OCI-M2 (cell line): ENCODE measurements around the gene HDHD2.
"Not testable (repeated sequence)": the region's sequence is repeated elsewhere in the genome, so short reads cannot be mapped to it uniquely, and the experiment has no call there.

Experiments used
- DNase-seq: peaks from one replicate; lab custom pipeline; 2025; ENCODE audit not compliant: unreplicated experiment; lab: John Stamatoyannopoulos, UW

HDHD2 gene

DNA sequence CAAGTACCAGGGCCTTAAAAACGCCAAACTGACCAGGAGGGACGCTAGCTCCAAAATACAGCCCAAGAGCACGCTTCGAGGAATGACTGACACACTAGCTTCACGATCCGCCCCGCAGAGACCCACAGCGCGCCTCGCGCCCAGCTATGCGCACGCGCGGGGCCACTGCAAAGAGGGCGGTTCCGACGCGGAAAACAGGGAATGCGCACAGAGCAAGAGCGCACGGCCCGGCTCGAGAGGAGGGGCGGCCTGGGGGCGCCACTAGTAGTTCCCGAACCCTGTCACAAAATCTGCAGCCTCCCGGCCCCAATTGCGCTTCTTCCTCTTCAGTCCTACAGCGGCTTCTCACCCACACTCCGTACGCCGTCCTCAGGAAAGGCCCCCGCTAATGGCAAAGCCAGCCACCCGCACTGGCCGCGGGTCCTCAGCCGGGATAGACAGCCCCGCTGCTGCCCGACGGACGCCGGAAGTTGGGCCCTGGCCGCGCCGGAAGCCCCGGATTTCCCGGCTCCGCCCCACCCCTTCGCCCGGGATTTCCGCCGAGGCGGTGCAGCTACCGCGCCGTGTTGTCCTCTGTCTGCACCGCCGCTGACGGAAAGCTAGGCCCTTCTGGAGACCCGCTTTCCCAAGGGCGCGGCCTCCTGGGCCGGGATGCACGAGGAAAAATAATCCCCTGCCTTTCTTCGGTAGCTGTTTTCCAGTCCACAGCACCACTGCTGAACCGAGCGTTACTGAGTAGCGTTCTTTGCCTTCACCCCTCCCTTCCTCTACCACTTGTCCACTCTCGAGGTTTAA is at the start of gene HDHD2:
Gene HDHD2 (minus strand): TSS at position 472 of the 795 bp plus-strand sequence. CDS start 14,061 bp downstream, outside the sequence.
- DNase-seq, result peak; percentile 4

GRCh38 chr18:47195961-47196360 is 45.7 kb upstream of the HDHD2 start:
- not testable (repeated sequence) for DNase-seq

DNA sequence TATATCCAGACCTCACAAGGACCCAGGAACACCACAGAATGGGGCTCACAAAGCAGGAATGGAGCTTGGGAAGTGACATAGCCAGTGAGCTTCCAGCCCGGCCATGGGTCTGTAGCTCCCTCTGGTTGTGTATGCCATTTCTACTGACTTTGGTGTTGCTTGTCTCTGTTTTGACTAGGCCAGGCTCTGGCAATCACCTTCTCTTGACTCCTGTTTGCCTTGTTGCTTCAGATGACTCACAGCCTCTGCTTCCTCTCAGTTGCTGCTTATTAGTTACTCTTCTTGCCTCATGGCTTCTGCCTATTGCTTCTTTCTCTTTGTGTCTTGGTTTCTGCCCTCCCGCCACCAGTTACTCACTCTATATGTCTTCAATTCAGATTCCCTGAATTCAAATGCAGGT is 41.7 kb upstream of the HDHD2 start:
- DNase-seq, result no peak

DNA sequence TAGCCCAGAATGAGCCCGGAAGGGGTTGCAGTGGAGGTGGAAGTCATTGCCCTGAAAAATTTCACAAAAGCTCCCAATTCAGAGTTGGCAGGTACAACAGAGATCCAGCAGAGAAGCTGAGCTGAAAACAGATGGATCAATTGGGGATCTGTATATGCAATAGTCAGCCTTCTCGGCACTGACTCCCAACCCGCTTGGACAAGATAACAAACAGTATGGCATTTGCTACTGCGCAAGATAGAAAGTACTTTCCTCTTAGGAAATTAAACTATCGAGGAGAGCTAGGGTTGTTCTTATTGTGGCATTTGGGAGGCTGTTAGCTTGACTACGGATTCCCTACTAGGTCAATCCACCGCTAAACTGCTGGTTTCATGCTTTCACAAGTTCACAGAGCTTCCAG is 37.4 kb upstream of the HDHD2 start:
- no peak for DNase-seq

- no peak for DNase-seq
These were observed 34.2 kb upstream of the HDHD2 start for GRCh38 chr18:47184419-47185050.

GRCh38 chr18:47182156-47182555 is 31.9 kb upstream of the HDHD2 start:
- not testable (repeated sequence) for DNase-seq

- no peak for DNase-seq
These were observed 30.5 kb upstream of the HDHD2 start for GRCh38 chr18:47180765-47181164.

- no peak for DNase-seq
These were observed 29.2 kb upstream of the HDHD2 start for GRCh38 chr18:47179520-47179919.

GRCh38 chr18:47175898-47176575 is 25.7 kb upstream of the HDHD2 start, which contains the start of gene IER3IP1:
Gene IER3IP1, minus strand, starts transcription at chr18:47176364. Its CDS starts 87 bp downstream, at chr18:47176277.
- DNase-seq, result no peak

DNA sequence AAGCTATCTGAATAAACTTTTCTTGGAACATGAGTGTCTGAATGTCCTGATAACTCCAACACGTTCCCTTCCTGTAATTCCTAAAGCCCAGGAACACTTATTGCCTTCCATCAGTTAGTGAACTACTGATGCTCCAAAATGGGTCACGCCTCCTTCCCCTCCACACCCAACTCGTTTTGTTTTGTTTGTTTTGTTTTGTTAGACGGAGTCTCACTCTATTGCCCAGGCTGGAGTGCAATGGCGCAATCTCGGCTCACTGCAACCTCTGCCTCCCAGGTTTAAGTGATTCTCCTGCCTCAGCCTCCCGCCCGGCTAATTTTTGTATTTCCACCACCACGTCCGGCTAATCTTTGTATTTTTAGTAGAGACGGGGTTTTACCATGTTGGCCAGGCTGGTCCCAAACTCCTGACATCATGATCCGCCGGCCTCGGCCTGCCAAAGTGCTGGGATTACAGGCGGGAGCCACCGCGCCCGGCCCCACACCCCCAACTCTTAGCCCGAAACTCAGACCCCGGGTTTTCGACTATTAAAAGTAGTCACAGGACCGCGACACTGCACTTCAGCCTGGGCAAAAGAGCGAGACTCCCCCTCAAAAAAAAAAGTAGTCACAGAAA is 25.1 kb upstream of the HDHD2 start:
- no peak for DNase-seq

GRCh38 chr18:47174545-47175116 is 24.3 kb upstream of the HDHD2 start:
- DNase-seq, result no peak

- DNase-seq, result no peak
These were observed 22.2 kb upstream of the HDHD2 start for GRCh38 chr18:47172476-47172875.

GRCh38 chr18:47168913-47169312 is 18.6 kb upstream of the HDHD2 start:
- no peak for DNase-seq

DNA sequence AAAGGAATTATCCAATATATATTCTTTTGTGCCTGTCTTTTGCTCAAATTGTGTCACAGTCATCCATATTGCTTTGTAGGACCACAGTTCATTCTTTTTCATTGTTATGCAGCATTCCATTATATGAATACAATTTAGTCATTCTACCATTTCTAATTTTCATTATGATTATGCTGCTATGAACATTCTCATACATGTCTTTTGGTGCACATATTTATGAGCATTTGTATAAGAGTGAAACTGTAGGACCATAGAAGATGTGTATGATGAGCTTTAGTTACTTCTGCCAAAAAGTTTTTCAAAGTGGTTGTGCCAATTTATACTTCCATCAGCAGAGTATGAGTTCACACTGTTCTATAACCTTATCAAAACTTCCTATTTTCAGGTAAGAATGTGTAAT is 18.2 kb upstream of the HDHD2 start:
- no peak for DNase-seq

- DNase-seq, result no peak
These were observed 16.0 kb upstream of the HDHD2 start for GRCh38 chr18:47166294-47166693.

DNA sequence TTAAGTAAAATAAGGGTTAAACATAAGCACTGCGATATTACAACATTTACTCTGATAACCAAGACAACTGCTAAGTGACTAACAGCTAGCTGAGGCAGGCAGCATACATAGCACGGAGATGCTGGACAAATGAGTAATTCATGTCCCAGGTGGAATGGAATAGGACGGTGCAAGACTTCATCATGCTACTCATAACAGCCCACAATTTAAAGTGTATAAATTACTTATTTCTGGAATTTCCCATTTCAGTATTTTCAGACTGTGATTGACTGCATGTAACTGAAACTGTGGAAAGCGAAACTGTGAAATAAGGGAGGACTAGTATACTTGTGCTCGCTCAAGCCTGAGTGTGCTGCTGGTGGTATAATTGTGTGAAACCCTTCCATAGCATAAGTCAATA is 12.9 kb upstream of the HDHD2 start:
- no peak for DNase-seq

DNA sequence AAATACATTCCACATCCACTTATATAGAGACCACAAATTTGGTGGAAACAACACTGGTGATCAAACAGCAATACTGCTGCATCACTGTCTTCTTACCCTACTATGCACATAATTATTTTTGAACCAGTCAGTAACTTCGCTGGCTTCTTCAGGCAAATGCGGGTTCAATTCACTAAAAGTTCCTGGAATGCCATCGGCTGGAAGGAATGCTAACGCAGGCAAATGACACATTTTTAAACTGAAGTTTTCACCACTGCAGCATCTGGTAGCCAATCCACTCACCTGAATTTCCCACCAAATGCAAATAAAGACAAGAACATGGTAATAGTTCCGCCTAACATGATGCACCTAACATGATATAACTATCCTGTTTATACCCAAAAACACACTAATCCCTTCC is 10.0 kb upstream of the HDHD2 start:
- DNase-seq, result no peak

DNA sequence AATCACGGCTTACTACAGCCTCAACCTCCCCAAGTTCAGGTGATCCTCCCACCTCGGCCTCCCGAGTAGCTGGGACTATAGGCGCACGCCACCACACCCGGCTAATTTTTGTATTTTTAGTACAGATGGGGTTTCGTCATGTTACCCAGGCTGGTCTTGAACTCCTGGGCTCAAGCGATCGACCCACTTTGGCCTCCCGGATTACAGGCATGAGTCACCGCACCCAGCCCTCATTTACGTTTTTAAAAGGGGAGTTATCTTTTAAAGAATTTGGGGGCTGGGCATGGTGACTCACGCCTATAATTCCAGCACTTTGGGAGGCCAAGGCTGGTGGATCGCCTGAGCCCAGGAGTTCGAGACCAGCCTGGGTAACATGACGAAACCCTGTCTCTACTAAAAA is 8.1 kb upstream of the HDHD2 start:
- DNase-seq, result not testable (repeated sequence)

DNA sequence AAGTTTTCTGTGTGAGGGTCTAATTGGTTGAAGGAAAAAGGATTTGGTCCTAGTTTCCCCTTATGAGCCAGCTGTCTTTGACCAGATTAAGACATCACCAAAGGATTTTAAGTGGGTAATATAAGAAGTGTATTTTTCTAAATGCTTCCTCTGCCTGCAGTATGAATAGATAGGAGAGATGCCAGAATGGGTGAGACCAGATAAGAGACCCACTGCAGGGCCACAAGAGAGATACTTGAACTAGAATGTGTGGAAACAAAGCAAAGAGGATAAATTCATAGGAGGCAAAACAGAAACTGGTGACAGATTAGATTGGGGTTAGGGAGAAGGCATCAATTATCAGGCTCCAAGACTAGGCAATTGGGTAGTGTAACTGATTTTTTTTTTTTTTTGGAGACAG is 1.1 kb upstream of the HDHD2 start:
- peak; percentile 40 for DNase-seq

GRCh38 chr18:47150824-47151366 is 595 bp upstream of the HDHD2 start:
- DNase-seq, result no peak
